NCI-H187 (cell line): Measurements from ENCODE around the gene USP32.

Source experiments
- DNase-seq, 2 experiments: peaks; one replicate each; lab custom pipeline; 2025; lab: John Stamatoyannopoulos, UW

USP32 gene

DNA sequence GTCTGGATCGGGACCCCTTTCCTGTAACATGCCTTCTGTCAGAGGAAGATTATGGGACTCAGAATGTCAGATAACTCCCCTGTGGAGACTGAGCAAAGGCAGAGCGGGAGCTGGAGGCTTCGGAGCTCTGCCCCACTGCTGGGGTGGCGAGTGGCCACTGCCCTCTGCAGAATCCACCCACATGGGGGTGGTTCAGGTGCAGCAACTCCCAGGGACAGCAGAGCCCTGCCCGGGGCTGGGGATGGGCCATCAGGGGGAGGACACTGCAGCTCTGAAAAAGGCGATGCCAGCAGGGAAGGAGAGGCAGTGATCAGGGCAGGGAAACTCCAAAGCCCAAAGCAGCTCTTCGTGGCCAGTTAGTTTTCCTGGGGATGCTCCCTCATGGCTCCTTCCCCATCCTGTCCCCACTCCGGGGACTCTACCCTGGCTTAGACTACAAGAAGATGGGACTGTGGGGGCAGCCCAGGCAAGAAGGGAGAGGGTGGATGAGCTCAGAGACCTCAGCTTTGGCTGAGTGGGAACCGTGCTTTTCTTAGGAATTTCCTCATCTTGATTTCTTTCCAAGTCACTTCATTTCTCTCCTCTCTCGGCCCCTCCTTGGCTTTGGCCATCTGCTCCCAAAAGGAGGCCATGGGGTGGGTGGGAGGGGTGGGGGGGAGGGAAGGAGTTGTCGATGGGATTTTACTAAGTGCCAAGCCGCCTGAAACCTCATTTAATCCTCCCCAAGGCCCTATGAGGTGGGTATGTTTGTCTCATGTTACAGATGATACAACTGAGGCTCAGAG lies 238.1 kb downstream of the USP32 start:
- DNase-seq = no peak

DNA sequence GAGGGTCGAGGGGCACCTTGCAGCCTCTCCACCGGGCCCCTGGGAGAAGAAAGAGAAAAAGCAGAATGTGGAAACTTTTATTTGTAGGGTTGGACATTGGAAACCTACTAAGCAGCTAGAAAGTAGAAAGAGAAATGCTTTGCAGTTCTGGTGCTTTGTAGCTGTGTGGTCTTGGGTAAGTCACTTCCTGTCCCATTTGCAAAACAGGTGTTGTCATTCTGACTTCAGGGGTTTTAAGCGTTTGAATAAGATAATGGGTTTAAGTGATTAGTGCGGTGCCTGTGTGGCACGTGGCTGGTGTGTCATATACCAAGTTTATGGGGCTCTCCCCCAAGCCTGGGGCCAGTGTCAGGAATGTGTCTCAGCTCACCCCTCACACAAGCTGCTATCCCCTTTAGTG lies 240.6 kb downstream of the USP32 start:
- no peak for DNase-seq

DNA sequence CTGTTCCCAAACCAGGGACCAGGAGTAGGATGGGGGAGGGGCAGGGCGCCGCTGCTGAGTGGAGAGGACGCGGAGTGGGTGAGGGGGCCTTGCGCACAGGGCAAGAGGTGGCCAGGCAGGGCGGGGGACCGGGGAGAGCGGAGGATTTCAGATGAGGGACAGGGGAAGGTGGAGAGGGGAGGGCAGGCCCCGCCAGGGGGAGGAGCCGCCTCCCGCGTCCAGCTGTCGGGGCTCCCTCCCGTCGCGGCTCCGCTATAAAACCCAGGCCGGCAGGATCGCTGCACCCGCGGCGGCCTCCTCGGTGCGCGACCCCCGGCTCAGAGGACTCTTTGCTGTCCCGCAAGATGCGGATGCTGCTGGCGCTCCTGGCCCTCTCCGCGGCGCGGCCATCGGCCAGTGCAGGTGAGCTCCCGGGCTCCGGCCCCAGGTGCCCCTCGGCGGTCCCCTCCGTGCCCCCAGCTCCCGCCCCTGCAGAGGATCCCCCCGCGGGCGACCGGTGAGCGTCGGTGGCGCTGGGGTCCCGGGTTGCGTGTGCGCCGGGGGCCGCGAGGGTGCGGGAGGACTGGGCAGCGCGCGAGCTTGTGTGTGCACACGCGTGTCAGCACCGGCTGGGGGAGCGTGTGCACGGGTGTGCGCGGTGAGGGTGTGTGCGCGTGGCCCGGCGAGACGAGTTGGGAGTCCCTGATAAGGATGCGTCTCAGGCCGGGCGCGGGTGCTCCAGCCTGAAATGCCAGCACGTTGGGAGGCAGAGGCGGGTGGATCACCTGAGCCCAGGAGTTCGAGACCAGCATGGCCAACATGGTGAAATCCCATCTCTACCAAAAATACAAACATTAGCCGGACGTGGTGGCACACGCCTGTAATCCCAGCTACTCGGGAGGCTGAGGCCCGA lies 242.0 kb downstream of the USP32 start, which contains the start of gene CA4:
CA4 (plus strand) TSS at position 283 of the 892 bp plus-strand sequence; CDS start at position 345, 62 bp downstream.
- no peak for DNase-seq

DNA sequence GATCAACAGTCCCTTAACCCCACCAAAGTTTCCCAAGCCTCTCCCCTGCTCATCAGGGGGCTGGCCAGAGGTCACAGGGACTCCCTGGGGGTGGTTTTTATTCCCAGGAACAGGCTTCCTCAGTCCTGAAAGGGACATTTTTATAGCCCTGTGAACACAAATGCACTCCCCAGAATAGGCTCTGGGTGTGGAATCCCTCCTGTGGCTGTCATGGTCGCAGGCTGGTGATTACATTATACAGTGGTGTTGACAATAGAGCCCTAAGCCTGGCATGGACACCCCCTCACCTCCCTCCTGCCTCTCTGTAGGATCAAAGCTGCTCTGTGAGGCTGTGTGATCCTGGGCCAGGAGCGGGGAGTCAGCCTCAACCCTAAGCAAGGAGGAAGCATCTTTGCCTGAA lies 243.6 kb downstream of the USP32 start:
- no peak for DNase-seq

DNA sequence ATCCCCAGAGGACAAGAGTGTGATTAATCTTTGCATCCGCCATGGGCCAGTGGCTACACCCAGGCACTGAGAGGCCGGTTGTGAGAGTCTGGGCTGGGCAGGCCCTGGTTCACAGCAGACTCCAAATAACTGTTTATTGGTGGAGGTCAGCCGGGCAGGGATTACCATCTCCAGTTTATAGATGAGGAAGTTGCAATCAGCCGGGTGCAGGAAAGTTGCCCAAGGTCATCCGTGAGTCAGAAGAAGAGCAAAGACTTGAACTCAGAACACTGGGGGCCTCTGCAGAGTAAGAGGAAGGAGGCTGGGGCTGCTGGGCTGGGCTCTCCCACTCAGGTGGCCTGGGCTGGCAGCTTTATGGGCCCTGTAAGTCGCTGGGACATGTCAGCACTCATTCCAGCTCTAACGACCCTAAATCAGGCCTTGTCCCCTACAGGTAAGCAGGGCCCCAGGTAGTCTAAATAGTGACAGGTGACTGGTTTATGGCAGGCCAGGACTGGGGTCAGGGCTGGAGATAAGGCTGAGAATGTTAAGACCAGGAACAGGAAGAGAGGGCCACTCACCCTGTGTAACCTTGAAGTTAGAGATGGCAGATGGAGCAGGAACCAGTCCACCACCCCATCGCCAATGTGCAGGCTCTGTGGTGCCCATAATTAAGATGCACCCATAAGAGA lies 244.2 kb downstream of the USP32 start:
- no peak for DNase-seq

DNA sequence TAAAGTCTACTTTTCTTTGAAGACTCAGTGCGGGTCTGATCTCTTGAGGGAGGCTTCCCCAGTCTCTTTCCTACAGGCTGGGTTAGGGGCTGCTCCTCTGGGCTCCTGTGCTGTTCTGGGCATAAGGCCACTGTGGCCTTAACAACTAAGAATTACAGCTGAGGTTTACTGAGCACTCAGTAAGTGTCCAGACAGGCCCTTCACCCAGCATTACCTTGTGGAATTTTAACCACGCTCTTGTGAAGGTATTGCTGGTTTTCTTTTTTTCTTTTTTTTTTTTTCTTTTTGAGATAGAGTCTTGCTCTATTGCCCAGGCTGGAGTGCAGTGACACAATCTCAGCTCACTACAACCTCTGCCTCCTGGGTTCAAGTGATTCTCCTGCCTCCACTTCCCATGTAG lies 245.7 kb downstream of the USP32 start:
- no peak for DNase-seq

DNA sequence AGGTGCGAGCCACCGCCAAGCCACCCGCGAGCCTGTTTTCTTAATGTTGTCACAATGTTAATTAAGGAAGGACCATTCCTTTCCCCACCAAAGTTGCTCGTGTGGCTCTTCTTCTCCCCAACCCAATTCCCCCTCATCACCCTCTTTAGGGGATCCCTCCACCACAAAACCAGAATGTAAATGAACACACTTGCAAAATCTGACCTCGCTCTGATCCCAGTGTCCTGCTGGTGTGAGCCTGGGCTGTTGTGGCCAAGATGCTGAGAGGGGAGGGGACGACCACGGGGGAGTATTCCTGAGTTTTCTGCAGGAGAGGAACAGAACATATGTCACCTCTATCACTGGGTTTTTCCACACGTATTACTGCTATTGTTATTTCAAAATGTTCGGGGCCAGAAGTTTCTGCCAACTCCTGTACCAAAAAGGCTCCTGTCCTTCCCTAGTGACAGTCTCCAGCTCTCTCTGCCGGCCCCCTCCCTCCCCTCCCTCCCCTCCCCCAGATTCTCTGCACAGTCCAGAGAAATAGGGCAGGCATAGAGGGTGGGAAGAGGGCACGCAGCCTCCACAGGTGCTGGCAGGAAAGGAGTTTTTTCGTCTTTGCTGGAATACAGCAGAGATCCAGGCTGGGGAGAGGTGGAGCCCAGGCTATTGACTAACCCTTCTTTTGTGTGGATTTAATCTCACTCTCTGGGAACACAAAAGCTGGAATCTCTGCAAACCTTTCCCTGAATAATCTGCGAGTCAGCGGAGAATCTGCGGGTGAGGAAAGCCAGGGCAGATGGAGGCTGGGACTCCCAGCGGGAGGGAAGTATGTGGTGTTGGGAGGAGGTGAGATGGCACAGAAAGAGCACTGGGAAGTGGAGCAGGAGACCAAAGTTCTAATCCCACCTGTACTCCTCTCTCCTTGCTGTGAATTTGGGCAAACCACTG lies 246.7 kb downstream of the USP32 start:
- no peak for DNase-seq

DNA sequence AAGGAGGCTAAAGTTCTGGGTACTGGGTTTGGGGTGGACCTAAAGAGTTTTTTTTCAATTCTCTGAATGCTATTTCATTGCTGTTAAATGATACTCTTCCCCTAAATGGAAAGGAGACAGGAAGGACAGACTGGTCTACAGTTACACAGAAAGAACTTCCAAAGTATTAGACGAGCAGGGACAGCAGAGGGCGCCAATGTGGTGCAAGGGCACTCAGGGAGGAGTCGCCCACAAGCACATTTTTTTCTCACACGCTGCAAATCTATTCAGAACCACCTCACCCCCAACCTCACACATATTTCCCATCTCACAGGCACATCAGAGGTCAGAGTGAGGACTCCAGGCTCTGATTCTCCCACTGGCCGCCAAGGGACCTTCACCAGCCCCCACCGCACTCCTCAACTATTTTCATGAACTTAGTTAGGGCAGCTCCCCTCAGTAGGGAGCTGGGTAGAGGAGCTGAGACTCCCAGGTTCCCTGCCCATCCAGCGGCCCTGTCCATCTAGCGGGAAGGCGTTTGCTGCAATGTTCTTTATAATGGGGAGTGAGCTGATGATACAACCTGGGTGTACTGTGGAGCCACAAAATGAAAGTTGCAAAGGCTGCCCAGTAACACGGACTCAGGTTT lies 248.9 kb downstream of the USP32 start:
- DNase-seq = peak; percentile 32 to 70

DNA sequence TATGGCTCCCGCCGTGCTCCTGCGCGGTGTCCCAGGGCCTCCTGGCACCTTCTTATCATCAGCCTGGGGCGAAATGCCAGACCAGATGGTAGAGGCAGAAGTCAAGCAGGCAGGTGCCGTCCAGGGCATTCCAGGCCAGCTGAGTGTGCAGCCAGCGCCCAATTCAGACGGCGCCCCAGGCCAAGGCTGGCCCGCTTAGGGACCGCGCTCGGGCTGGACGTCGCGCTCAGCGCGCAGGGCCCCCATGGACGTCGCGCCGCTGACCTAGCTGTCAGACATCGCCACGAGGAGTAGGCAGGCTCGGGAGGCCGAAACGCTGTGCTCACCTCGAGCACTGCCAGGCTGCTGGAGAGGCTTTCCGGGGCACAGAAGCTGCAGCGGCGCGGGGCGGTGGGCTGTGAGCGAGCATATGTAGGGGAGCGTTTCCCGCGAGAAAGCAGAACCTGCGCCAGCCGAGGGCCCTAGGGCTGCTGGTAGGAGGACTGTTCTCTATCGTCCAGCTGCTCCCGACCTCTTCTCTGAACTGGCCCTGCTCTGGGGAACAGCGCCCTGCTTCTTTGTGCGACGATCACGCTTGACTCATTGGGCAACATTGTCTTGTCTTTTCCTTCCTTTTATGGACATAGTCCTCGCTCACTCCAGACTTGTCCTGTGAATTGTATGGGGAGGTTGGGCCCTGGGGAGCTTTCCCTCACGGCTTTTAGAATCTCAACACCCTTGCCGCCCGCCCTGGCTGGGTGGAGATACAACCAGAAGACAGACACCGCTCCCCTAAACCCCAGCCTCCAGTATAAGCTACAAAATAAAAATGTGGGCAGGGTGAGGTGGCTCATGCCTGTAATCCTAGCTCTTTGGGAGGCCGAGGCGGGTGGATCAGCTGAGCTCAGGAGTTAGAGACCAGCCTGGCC lies 250.6 kb downstream of the USP32 start:
- no peak for DNase-seq

DNA sequence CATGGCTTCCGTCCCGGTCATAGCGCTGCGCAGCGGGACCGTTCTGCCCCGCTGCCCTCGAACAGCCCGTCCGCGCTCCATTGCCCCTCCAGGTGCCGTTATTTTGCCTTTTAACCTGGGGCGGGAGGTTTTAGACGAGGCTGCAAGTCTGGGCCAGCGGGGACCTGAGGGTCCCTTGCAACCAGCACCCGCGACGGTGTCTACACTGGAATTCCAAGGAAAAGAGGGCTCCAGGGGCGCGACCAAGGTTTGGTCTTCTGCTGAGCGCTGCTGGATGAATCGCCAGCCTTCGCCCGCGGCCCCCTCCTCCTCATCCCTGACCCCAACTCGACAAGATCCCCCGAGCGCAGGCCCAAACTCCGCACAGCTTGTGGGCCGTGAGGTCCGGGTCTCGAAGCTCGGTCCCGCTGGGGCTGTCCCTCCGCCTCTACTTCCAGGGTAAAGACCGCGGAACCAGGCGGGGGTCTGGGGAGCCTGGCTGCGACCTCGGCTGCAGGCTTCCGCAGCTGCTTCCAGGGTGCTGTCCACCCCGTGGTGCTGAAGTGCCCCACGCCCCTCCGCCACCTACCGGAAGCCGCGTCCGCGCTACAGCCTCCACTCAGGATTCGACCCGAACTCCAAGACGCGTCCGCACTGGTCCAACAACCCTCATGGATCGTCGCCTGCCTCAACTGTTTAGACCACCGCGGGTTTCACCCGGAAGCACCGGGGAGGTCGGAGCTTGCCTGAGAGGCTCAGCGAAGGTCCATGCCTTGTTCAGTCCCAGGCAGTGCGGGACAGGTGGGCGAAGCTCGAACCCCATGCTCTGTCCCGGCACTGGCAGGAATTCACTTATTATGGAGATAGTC lies 252.3 kb downstream of the USP32 start:
- no peak for DNase-seq

DNA sequence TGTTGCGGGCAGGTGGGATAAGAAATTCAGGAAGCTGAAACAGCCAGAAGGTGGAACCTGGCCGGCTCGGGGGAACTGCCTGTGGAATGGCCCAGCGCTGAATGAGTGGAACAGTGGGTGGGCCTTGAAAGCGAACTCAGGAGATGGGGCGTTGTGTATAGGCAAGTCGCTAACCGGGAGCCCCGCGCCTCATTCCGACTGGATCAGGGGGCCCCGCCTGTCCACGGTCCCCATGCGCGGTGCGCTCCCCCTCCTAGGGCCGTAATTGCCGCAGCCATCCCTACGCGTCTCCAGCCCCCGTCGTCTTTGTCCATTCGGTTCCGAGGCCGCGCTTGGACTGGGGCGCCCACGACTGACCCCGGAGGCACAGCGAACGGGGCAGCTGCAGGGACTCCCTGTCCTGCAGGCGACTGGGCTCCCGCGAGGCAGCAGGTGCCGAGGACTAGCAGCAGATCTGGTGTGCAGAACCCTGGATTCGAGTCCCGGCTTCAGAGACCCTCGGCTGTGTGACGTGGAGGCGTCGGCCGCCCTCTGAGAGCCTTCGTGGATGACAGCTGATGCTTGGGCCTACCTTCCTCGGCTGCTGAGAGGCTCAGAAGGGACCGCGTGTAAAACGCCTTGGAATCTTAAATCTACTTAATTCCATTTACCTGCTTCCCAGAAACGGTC lies 253.0 kb downstream of the USP32 start:
- no peak for DNase-seq

DNA sequence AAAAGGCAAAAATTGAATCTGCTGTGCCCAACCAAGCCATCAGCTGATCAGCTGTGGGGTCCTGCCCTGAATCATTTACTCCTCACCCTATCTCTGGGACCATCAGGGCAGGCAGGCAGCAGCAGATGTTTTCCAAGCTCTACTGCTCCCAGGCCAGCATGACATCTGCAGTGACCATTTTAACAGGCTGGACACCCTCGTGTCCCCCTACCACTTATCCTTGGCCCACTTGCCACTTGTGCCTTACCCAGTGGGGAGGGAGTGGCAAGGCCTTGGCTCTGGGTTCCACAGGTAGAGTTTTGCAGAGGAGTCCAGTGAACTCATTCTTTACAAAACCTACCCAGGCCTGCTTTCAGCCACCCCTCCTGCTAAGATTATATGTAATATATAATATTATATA lies 254.2 kb downstream of the USP32 start:
- no peak for DNase-seq

DNA sequence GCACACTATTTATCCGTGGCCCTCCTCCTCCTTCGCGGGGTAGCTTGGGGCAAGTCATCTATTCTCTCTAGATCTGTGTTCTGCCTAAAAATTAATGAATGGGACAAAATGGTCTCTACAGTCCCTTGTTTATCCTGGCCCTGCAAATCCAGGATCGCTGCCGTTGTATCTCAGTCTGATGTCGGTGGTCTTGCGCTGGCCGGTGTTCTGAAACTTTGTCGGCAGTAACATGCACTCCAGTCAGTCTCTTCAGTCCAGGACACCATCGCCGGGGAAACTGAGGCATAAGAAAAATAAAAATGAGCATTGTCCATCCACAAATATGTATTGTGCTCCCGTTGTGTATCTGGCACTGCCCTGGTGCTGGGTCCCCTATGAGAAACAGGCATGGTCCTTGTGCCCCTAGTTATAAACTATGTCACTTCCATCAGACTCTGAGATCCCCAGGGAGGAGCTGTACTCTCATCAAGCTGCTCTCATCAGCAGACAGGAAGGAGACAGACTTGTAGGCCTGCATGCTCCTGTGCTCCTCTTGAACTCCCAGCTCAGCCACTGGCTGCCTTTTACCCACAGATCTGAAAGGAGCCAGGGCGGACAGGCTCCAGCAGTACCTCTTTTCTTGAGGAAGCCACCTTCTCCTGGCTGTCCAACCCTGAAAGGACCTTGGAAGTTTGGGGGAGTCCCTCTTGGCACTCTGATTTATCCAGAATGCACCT lies 255.8 kb downstream of the USP32 start:
- DNase-seq = no peak

DNA sequence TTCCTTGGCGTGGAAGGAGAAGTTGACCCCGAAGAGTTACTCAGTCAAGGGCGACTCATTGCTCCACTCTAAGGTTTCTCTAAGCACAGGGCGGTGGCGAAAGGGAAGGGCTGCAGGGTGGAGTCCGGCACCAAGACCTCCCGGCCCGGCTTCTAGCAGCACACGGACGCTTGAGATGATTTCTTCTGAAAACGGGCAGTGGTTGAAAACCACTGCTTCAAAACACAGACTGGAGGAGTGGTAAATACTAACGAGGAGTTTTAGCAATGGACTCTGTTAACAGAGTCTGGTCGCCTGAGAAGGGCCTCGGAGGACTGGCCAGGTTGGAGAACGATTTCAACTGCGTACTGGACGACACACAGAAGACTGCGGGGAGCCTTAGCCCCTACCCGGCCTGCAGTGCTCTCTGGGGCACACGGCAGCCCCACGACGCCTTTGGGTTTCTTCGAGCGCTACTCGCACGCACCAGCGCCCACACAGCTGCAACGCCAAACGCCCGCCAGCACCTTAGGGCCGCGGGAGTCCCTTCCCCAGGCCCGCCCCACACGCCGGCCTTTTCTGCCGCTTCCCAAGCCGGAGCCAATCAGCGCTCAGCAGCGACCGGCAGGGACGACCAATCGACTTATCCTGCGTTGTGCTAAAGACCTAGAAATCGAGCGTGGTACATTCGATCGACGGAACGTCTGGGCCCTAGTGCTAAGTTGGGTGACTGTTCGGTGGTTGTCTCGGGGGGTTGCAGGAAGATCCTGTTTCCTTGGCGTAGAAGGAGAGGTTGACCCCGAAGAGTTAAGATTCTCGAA lies 256.6 kb downstream of the USP32 start:
- DNase-seq = peak; percentile 75 to 86

DNA sequence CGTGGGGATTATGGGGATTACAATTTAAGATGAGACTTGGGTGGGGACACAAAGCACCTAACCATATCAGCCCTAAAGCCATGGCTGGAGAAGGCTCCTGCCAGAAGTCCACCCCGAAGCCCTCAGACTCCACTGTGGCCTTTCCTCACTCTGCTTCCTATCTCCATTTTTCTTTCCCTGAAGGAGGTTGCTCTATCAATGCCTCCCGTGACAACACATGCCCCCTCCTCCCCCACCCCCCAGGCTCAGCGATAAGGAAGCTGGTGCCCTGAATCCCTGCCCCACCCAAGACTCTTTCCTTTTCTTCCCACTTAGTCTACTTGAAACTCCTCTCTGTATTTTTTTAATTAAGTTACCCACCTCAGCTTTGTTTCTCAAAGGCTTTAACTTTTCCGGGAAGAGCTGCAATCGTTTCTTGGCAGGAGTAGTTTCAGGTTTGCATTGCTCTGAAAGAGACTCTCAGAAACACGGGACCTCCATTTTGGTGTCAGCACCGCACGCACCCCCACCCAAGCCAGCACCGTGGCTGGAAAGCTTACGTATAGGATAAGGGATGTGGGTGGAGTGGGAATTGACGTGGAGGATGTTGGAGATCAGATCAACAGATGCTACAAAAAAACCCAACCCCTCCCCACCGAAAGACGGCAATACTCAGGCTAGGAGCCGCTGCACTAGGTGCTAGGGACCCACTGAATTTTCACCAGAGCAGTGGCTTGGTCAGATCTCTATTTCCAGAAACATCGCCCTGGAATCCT lies 257.4 kb downstream of the USP32 start:
- no peak for DNase-seq

DNA sequence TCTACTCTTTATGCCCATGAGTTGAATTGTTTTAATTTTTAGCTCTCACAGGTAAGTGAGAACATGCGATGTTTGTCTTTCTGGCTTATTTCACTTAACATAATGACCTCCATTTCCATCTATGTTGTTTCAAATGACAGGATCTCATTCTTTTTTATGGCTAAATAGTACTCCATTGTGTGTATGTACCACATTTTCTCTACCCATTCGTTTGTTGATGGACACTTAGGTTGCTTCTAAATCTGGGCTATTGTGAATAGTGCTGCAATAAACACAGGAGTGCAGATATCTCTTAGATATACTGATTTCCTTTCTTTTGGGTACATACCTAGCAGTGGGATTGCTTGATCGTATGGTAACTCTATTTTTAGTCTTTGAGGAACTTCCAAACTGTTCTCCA lies 261.5 kb downstream of the USP32 start:
- no peak for DNase-seq
